ENCODE results near the gene RNF150. TPM values are rescaled to one million over a fixed set of nuclear protein-coding genes. Genes with fewer than 3 reads are reported as not detected.

The RNF150 gene
- total RNA-seq, 1 experiment from 2014 or later: 0.15 TPM

DNA sequence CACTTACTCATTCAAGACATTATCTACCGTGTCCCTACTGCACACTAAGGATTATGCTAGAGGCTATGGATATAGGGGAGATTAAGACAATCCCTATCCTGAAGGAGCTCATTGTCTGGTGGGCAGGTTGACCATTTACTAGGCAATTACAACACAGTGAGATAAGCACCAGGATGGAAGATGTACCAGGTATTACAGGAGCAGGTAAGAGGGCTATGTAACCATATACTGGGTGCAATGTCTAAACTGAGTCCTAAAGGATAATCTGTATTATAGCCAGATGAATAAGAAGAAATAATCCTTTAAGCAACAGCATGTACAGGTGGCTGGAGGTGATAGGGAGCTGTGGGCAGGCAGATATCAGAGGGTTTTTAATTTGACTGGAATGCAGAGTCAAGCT is 263.8 kb downstream of the RNF150 start:
- Histone ChIP-seq H3K79me2 (ENCODE audit: low read depth) (no peaks in the 10 kb centered on the region), H4K20me1 (ENCODE audit: insufficient read depth) (no peaks in the 10 kb centered on the region), H3K4me3 (no peak overlapping the region), H3K4me2 (no peak overlapping the region), H3K9me2 (ENCODE audit: insufficient read depth) (no peaks in the 10 kb centered on the region), H3K36me3 (ENCODE audit: low read depth) (no peaks in the 10 kb centered on the region), H2AFZ (no peak overlapping the region), H3K27me3 (ENCODE audit: insufficient read depth, low read depth) (no peaks in the 10 kb centered on the region), H3K4me1 (replicated peaks; ENCODE audit: insufficient read depth) (no peaks in the 10 kb centered on the region), H3F3A (ENCODE audit: insufficient read depth, low read depth) (no peaks in the 10 kb centered on the region), H3K27ac (no peak overlapping the region), H3K9me3 (ENCODE audit: insufficient read depth, low read depth) (no peaks in the 10 kb centered on the region)
- CTCF ChIA-PET: no interaction called here
- DNase-seq: no peak
- POLR2A ChIA-PET (ENCODE audit: unreplicated experiment): interaction anchor here (0.6 kb wide), 1 partner anchor 285 kb away, joined by 4 read pairs; no protein-coding TSS in a partner anchor
- intact Hi-C loops (cut with micrococcal nuclease; ENCODE audit: unreplicated experiment): no loop called here
- TF ChIP-seq EZH2 (IDR thresholded peaks at IDR 0.05; ENCODE audit: low read depth): no peak
- TF ChIP-seq, protein P1, sequence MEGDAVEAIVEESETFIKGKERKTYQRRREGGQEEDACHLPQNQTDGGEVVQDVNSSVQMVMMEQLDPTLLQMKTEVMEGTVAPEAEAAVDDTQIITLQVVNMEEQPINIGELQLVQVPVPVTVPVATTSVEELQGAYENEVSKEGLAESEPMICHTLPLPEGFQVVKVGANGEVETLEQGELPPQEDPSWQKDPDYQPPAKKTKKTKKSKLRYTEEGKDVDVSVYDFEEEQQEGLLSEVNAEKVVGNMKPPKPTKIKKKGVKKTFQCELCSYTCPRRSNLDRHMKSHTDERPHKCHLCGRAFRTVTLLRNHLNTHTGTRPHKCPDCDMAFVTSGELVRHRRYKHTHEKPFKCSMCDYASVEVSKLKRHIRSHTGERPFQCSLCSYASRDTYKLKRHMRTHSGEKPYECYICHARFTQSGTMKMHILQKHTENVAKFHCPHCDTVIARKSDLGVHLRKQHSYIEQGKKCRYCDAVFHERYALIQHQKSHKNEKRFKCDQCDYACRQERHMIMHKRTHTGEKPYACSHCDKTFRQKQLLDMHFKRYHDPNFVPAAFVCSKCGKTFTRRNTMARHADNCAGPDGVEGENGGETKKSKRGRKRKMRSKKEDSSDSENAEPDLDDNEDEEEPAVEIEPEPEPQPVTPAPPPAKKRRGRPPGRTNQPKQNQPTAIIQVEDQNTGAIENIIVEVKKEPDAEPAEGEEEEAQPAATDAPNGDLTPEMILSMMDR (conservative IDR thresholded peaks at IDR 0.05): no peak
- no TSS peak for BruUV-seq (replicated peaks)

DNA sequence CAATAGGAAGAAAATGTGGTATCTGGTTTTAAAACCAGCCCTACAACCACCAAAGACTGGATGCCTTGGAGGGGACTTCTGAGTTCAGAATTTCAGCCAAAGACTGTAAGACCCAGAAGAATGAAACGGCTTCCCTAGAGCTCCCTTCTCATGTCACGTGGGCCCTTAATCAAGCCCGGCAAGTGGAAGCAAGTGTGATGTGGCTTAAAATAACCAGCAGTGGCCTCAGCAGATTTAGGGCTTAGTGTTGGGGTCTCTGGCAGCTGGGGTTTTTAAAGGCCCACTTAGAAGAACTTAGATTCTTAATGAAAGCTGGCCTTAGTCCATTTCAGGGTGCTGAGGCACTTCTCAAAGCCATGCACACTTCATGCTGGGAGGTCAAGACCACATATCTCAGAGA is 265.9 kb downstream of the RNF150 start:
- Histone ChIP-seq H3K27me3 (ENCODE audit: insufficient read depth, low read depth) (no peaks in the 10 kb centered on the region), H3K27ac (no peak overlapping the region), H3K79me2 (ENCODE audit: low read depth) (no peaks in the 10 kb centered on the region), H3K9me3 (ENCODE audit: insufficient read depth, low read depth) (no peaks in the 10 kb centered on the region), H2AFZ (no peak overlapping the region), H4K20me1 (ENCODE audit: insufficient read depth) (no peaks in the 10 kb centered on the region), H3K9me2 (ENCODE audit: insufficient read depth) (no peaks in the 10 kb centered on the region), H3K36me3 (ENCODE audit: low read depth) (no peaks in the 10 kb centered on the region), H3K4me2 (no peak overlapping the region), H3K4me3 (no peak overlapping the region), H3K4me1 (replicated peaks; ENCODE audit: insufficient read depth) (no peaks in the 10 kb centered on the region), H3F3A (ENCODE audit: insufficient read depth, low read depth) (no peaks in the 10 kb centered on the region)
- no TSS peak for BruUV-seq (replicated peaks)
- CTCF ChIA-PET: no interaction called here
- no peak for DNase-seq
- POLR2A ChIA-PET (ENCODE audit: unreplicated experiment): no interaction called here
- TF ChIP-seq, protein P1 (conservative IDR thresholded peaks at IDR 0.05): no peak
- no peak for TF ChIP-seq EZH2 (IDR thresholded peaks at IDR 0.05; ENCODE audit: low read depth)
- intact Hi-C loops (cut with micrococcal nuclease; ENCODE audit: unreplicated experiment): no loop called here

DNA sequence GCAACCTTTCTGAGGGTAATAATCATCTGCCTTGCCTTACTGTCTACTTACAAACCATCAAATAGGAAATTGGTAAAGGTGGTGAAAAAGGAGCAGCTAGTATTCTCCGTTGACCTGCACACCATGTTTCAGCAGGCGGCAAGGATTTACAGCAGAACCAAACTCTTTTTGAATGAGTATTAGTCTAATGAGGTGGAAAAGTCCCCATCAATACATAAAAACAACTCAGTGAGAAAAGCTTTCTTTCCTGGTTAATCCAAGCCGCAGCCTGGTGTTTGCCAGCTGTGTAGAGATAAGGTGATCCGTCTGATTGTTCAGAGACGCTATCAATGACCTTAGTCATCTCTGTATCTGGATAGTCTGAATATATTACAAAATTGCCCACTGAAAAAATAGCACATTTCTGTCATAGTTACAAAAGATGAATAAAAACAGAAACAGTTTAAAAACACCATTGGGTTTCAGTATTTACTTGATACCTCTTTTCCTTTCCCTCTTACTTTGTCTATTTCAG is 266.7 kb downstream of the RNF150 start:
- H3K4me1 ChIP-seq (replicated peaks; ENCODE audit: insufficient read depth): no peaks in the 10 kb centered on the region
- no peak overlapping the region for H3K4me3 ChIP-seq
- H3K27me3 ChIP-seq (ENCODE audit: insufficient read depth, low read depth): no peaks in the 10 kb centered on the region
- H4K20me1 ChIP-seq (ENCODE audit: insufficient read depth): no peaks in the 10 kb centered on the region
- TF ChIP-seq, protein P1 (conservative IDR thresholded peaks at IDR 0.05): no peak
- TF ChIP-seq EZH2 (IDR thresholded peaks at IDR 0.05; ENCODE audit: low read depth): no peak
- intact Hi-C loops (cut with micrococcal nuclease; ENCODE audit: unreplicated experiment): no loop called here
- no peak for DNase-seq
- H3K9me3 ChIP-seq (ENCODE audit: insufficient read depth, low read depth): no peaks in the 10 kb centered on the region
- no peaks in the 10 kb centered on the region for H3K9me2 ChIP-seq (ENCODE audit: insufficient read depth)
- no peaks in the 10 kb centered on the region for H3K36me3 ChIP-seq (ENCODE audit: low read depth)
- H3K27ac ChIP-seq: no peak overlapping the region
- H3F3A ChIP-seq (ENCODE audit: insufficient read depth, low read depth): no peaks in the 10 kb centered on the region
- ChIA-PET POLR2A (ENCODE audit: unreplicated experiment) (interaction anchor here (0.5 kb wide), 1 partner anchor 402 kb away, joined by 5 read pairs; no protein-coding TSS in a partner anchor), CTCF (no interaction called here)
- H2AFZ ChIP-seq: no peak overlapping the region
- H3K4me2 ChIP-seq: no peak overlapping the region
- no TSS peak for BruUV-seq (replicated peaks)
- no peaks in the 10 kb centered on the region for H3K79me2 ChIP-seq (ENCODE audit: low read depth)

All from PC-9 (cell line).